H1 (cell line): ENCODE measurements around the gene POLRMT. TPM values are rescaled to one million over a fixed set of nuclear protein-coding genes. Genes with fewer than 3 reads are reported as not detected.

ENCODE experiments used
- CTCF ChIA-PET: fragments of 300-600 bp; sonication (Branson Sonifier 250); formaldehyde crosslinking; loops from one replicate; lab custom pipeline; 2021; ENCODE audit not compliant: partially characterized antibody; lab: Charles Lee
- POLR2A ChIA-PET: fragments of 300-600 bp; sonication (Branson Sonifier 250); formaldehyde crosslinking; loops from one replicate; lab custom pipeline; 2021; ENCODE audit warnings: inconsistent platforms; ENCODE audit not compliant: partially characterized antibody; lab: Charles Lee
- DNase-seq, 2 experiments: peaks; one replicate each; pipeline versions ENCODE4 v3.0.0 to v3.0.0-alpha.2; 2010 to 2022; ENCODE audit warnings: low spot score in 2 of 2, low read depth in 1 of 2, mixed read lengths in 1 of 2
- FAIRE-seq: peaks from 2 replicates; lab custom pipeline; 2011; peaks lifted over from hg19 to GRCh38; lab: Jason Lieb, UNC
- H2AFZ ChIP-seq: 2 replicates; pipeline ENCODE4 v1.8.1; 2012; ENCODE audit warnings: low read length, inconsistent platforms
- H2AK5ac ChIP-seq: 2 replicates; pipeline ENCODE4 v1.6.1; 2013; ENCODE audit warnings: low read depth, low read length
- H2BK120ac ChIP-seq: replicated peaks from 2 replicates; pipeline ENCODE3; 2013; ENCODE audit warnings: low read depth, low read length, inconsistent platforms
- H2BK12ac ChIP-seq: 2 replicates; pipeline ENCODE4 v1.6.1; 2013; ENCODE audit warnings: low read depth, low read length
- H2BK15ac ChIP-seq: 2 replicates; pipeline ENCODE4 v1.6.1; 2013; ENCODE audit warnings: low read length
- H2BK20ac ChIP-seq: 2 replicates; pipeline ENCODE4 v1.6.1; 2013; ENCODE audit warnings: low read length
- H2BK5ac ChIP-seq: 2 replicates; pipeline ENCODE4 v1.6.1; 2013; ENCODE audit warnings: low read depth, low read length
- H3K14ac ChIP-seq: 2 replicates; pipeline ENCODE4 v1.6.1; 2013; ENCODE audit warnings: inconsistent platforms; ENCODE audit not compliant: insufficient read length
- H3K18ac ChIP-seq: 2 replicates; pipeline ENCODE4 v1.6.1; 2013; ENCODE audit warnings: low read length; ENCODE audit errors: extremely low read depth
- H3K23ac ChIP-seq: 2 replicates; pipeline ENCODE4 v1.6.1; 2013; ENCODE audit warnings: inconsistent platforms; ENCODE audit not compliant: insufficient read length
- H3K23me2 ChIP-seq: 2 replicates; pipeline ENCODE4 v1.6.1; 2013; ENCODE audit warnings: low read depth, low read length
- H3K27ac ChIP-seq: 2 replicates; pipeline ENCODE4 v1.6.1; 2011; ENCODE audit warnings: low read depth, low read length, inconsistent platforms
- H3K27me3 ChIP-seq, 4 experiments: replicated peaks in 1 of 4; 1 replicate in 1 of 4; 2 replicates in 3 of 4; pipeline versions ENCODE4 v1.6.1 to v1.8.1; 2011 to 2013; ENCODE audit warnings: low read length in 3 of 4, mild to moderate bottlenecking in 3 of 4, inconsistent platforms in 2 of 4, mixed read lengths in 2 of 4, moderate library complexity in 1 of 4; ENCODE audit not compliant: control insufficient read depth in 3 of 4, insufficient read depth in 3 of 4; ENCODE audit errors: extremely low read depth in 1 of 4
- H3K36me3 ChIP-seq, 4 experiments: 2 replicates each; pipeline versions ENCODE4 v1.6.1 to v1.8.1; 2011 to 2013; ENCODE audit warnings: mild to moderate bottlenecking in 4 of 4, low read length in 3 of 4, moderate library complexity in 2 of 4, control low read depth in 1 of 4, inconsistent platforms in 1 of 4; ENCODE audit not compliant: insufficient read depth in 4 of 4, control insufficient read depth in 2 of 4
- H3K4ac ChIP-seq: replicated peaks from 2 replicates; pipeline ENCODE3; 2013; ENCODE audit warnings: low read length, low read depth, mixed read lengths, inconsistent platforms; ENCODE audit not compliant: insufficient read length
- H3K4me1 ChIP-seq, 4 experiments: replicated peaks in 1 of 4; 1 replicate in 1 of 4; 2 replicates in 3 of 4; pipeline versions ENCODE4 v1.6.1 to v1.8.1; 2011 to 2013; ENCODE audit warnings: low read length in 3 of 4, inconsistent platforms in 2 of 4, mixed read lengths in 1 of 4; ENCODE audit not compliant: insufficient read depth in 4 of 4, control insufficient read depth in 3 of 4
- H3K4me2 ChIP-seq, 2 experiments: 2 replicates each; pipeline versions ENCODE4 v1.6.1 to v1.8.1; 2011 to 2013; ENCODE audit warnings: low read depth in 2 of 2, low read length in 2 of 2, control low read depth in 1 of 2, inconsistent platforms in 1 of 2, mild to moderate bottlenecking in 1 of 2; ENCODE audit not compliant: insufficient read depth in 1 of 2
- H3K4me3 ChIP-seq, 4 experiments: fragments of 200-600, 300-600 bp in 1 of 4; sonication (generic), shearing (Covaris generic), sonication (Bioruptor Twin) in 1 of 4; 2 replicates each; pipeline versions ENCODE4 v1.5.1 to v1.8.1; 2011 to 2016; ENCODE audit warnings: low read length in 4 of 4, low read depth in 3 of 4, control low read depth in 2 of 4, inconsistent platforms in 2 of 4, mild to moderate bottlenecking in 2 of 4, mixed read lengths in 1 of 4, moderate library complexity in 1 of 4; ENCODE audit not compliant: insufficient read depth in 2 of 4; ENCODE audit errors: extremely low read depth in 1 of 4
- H3K56ac ChIP-seq: replicated peaks from 2 replicates; pipeline ENCODE3; 2013; ENCODE audit warnings: low read depth, mild to moderate bottlenecking, mixed read lengths, low read length, inconsistent platforms; ENCODE audit not compliant: insufficient read length
- H3K79me1 ChIP-seq: 2 replicates; pipeline ENCODE4 v1.6.1; 2013; ENCODE audit warnings: low read depth, low read length, control low read depth
- H3K79me2 ChIP-seq, 2 experiments: 2 replicates each; pipeline versions ENCODE4 v1.6.1 to v1.8.1; 2012 to 2013; ENCODE audit warnings: low read length in 2 of 2, mild to moderate bottlenecking in 2 of 2, inconsistent platforms in 1 of 2; ENCODE audit not compliant: insufficient read depth in 2 of 2, control insufficient read depth in 1 of 2
- H3K9ac ChIP-seq, 4 experiments: replicated peaks in 1 of 4; 1 replicate in 1 of 4; 2 replicates in 3 of 4; pipeline versions ENCODE4 v1.6.1 to v1.8.1; 2011 to 2013; ENCODE audit warnings: low read depth in 3 of 4, low read length in 3 of 4, control low read depth in 2 of 4, mild to moderate bottlenecking in 2 of 4, moderate library complexity in 2 of 4, inconsistent platforms in 1 of 4; ENCODE audit errors: extremely low read depth in 1 of 4
- H3K9me3 ChIP-seq, 2 experiments: 2 replicates each; pipeline versions ENCODE4 v1.6.1 to v1.8.1; 2012 to 2013; ENCODE audit warnings: mild to moderate bottlenecking in 2 of 2, moderate library complexity in 2 of 2, control low read depth in 1 of 2, inconsistent platforms in 1 of 2, low read depth in 1 of 2, low read length in 1 of 2, mixed read lengths in 1 of 2; ENCODE audit not compliant: insufficient read depth in 2 of 2
- H4K20me1 ChIP-seq, 2 experiments: replicated peaks in 1 of 2; 2 replicates each; pipeline versions ENCODE3 to v1.8.1; 2011 to 2013; ENCODE audit warnings: inconsistent platforms in 2 of 2, low read length in 2 of 2, mild to moderate bottlenecking in 1 of 2; ENCODE audit not compliant: insufficient read depth in 2 of 2, control insufficient read depth in 1 of 2
- H4K5ac ChIP-seq: 2 replicates; pipeline ENCODE4 v1.6.1; 2013; ENCODE audit warnings: low read length, low read depth, mixed read lengths, inconsistent platforms; ENCODE audit not compliant: insufficient read length
- H4K8ac ChIP-seq: 2 replicates; pipeline ENCODE4 v1.8.0; 2013; ENCODE audit warnings: mild to moderate bottlenecking, moderate library complexity, low read length, inconsistent platforms; ENCODE audit not compliant: insufficient read depth; ENCODE audit errors: extremely low read depth
- H4K91ac ChIP-seq: replicated peaks from 2 replicates; pipeline ENCODE3; 2013; ENCODE audit warnings: low read length, mixed read lengths, inconsistent platforms; ENCODE audit not compliant: insufficient read length
- BACH1 ChIP-seq: IDR thresholded peaks from 2 replicates; pipeline ENCODE4 v1.6.1; 2012; ENCODE audit warnings: low read length, improper control_type of control experiment
- BRCA1 ChIP-seq: IDR thresholded peaks from 2 replicates; pipeline ENCODE4 v1.6.1; 2012; ENCODE audit warnings: low read depth, low read length, improper control_type of control experiment
- EP300 ChIP-seq, 2 experiments: IDR thresholded peaks; 1 replicate in 1 of 2; 2 replicates in 1 of 2; pipeline ENCODE4 v1.6.1; 2011 to 2012; ENCODE audit warnings: low read depth in 2 of 2, low read length in 2 of 2, mild to moderate bottlenecking in 2 of 2, borderline replicate concordance in 1 of 2, inconsistent platforms in 1 of 2, moderate library complexity in 1 of 2
- HDAC2 ChIP-seq, 2 experiments: fragments of 300-600 bp in 1 of 2; sonication (generic) in 1 of 2; IDR thresholded peaks; 2 replicates each; pipeline ENCODE4 v1.6.1; 2011 to 2012; ENCODE audit warnings: low read depth in 2 of 2, low read length in 2 of 2, mild to moderate bottlenecking in 2 of 2, moderate library complexity in 2 of 2, borderline replicate concordance in 1 of 2, inconsistent platforms in 1 of 2
- KDM5A ChIP-seq: fragments of 200-600 bp; IDR thresholded peaks from 2 replicates; pipeline ENCODE4 v1.7.1; 2012; ENCODE audit warnings: mild to moderate bottlenecking, low read length, inconsistent platforms, mixed read lengths
- PHF8 ChIP-seq: fragments of 200-600 bp; sonication (generic); conservative IDR thresholded peaks from 2 replicates; pipeline ENCODE4 v1.7.1; 2012; ENCODE audit warnings: low read depth, mild to moderate bottlenecking, inconsistent platforms, low read length, moderate library complexity
- SIN3A ChIP-seq, 2 experiments: IDR thresholded peaks in 1 of 2; conservative IDR thresholded peaks in 1 of 2; 2 replicates each; pipeline ENCODE4 v1.6.1; 2011 to 2012; ENCODE audit warnings: low read length in 2 of 2, improper control_type of control experiment in 1 of 2, low read depth in 1 of 2, mild to moderate bottlenecking in 1 of 2
- SIRT6 ChIP-seq: IDR thresholded peaks from one replicate; pipeline ENCODE4 v1.7.1; 2012; ENCODE audit warnings: low read length, inconsistent platforms
- TBP ChIP-seq: IDR thresholded peaks from 2 replicates; pipeline ENCODE4 v1.6.1; 2011; ENCODE audit warnings: low read depth, low read length, improper control_type of control experiment
- WGBS, 2 experiments: shearing (Covaris generic) in 1 of 2; methylation state at CpG; one replicate each; pipeline versions ENCODE4 v1.1.6 to v1.1.7; 2013 to 2015; ENCODE audit warnings: low lambda C conversion rate in 2 of 2, mixed read lengths in 2 of 2, inconsistent platforms in 1 of 2, low coverage in 1 of 2, missing lambda C conversion rate in 1 of 2; ENCODE audit not compliant: insufficient replicate concordance in 2 of 2, insufficient coverage in 1 of 2, insufficient read length in 1 of 2; ENCODE audit errors: extremely low coverage in 1 of 2, missing lambda C conversion rate in 1 of 2; 5-methylcytosine and 5-hydroxymethylcytosine counted together
- polyA plus RNA-seq, 7 experiments: library from polyadenylated mRNA; depleted of rRNA in 3 of 7; stranded (reverse) in 5 of 7; unstranded in 2 of 7; fragments of >200 nt in 5 of 7; fragments of 200-250 nt in 2 of 7; gene quantifications; 1 replicate in 5 of 7; 2 replicates in 1 of 7; 4 replicates in 1 of 7; pipeline versions ENCODE4 v1.2.1 to v1.2.3, GENCODE V29; 2011 to 2013; ENCODE audit warnings: missing spikeins in 2 of 7, mixed read lengths in 2 of 7
- total RNA-seq: library from RNA; stranded (reverse); fragmentation: NEBNext Ultra II Directional; extraction: Animal tissue kit (Norgen Biotek cat#: 25700); gene quantifications from 2 replicates; pipeline ENCODE4 v1.2.1, GENCODE V29; 2021

POLRMT gene
- total and polyA plus RNA-seq, 2 of the 8 experiments (the other 6 are each of a cell fraction or from before 2014, with no cell fraction given) = 93.0 to 111 TPM

GRCh38 chr19:653425-653824 lies 20.1 kb upstream of the POLRMT start:
- WGBS, 2 experiments = 94% methylated on average over 17 of the region's 17 CpGs; no CpG with 5 or more reads in 1 of the 2 experiments
- no peak overlapping the region for H3K9ac ChIP-seq
- H2AFZ ChIP-seq = no peak overlapping the region
- no peaks in the 10 kb centered on the region for H3K27me3 ChIP-seq
- no peaks in the 10 kb centered on the region for H3K9me3 ChIP-seq
- POLR2A ChIA-PET = interaction anchor here (2.0 kb wide), 1 partner anchor 81 kb away, joined by 6 read pairs; the partner anchor contains the start of gene BSG
- H4K20me1 ChIP-seq = peaks cover 39 to 43% of the 10 kb centered on the region in 2 experiments
- no peak overlapping the region for H3K27ac ChIP-seq
- no peak overlapping the region for H3K18ac ChIP-seq
- peaks cover 2 to 43% (median 6%) of the 10 kb centered on the region in 4 experiments; a peak in 6 of 8 replicates for H3K36me3 ChIP-seq
- H3K23ac ChIP-seq = no peak overlapping the region
- H3K79me2 ChIP-seq = peaks cover 19 to 62% of the 10 kb centered on the region in 2 experiments
- no peak overlapping the region for H3K56ac ChIP-seq
- H4K8ac ChIP-seq = peak overlapping the region; percentile 71
- no peak overlapping the region for H2BK15ac ChIP-seq
- H4K91ac ChIP-seq = no peak overlapping the region
- no peak overlapping the region for H2BK120ac ChIP-seq
- H3K4ac ChIP-seq = no peak overlapping the region
- H4K5ac ChIP-seq = no peak overlapping the region
- no peak overlapping the region for H3K14ac ChIP-seq
- no peak overlapping the region for H2BK5ac ChIP-seq
- FAIRE-seq = no peak
- no peaks in the 10 kb centered on the region; a peak in 2 of 7 replicates for H3K4me1 ChIP-seq
- no peak overlapping the region for H3K4me2 ChIP-seq
- H3K4me3 ChIP-seq = no peak overlapping the region
- CTCF ChIA-PET = no interaction called here
- no peak overlapping the region for H2BK20ac ChIP-seq
- H2AK5ac ChIP-seq = no peak overlapping the region
- DNase-seq = no peak
- peaks cover 18% of the 10 kb centered on the region for H3K79me1 ChIP-seq
- H3K23me2 ChIP-seq = no peaks in the 10 kb centered on the region
- TF ChIP-seq HDAC2 (IDR thresholded peaks at IDR 0.05; ENCODE audit: borderline replicate concordance in 1 of 2, low read depth in 2 of 2, low read length in 2 of 2) = no peak
- TF ChIP-seq BACH1 = no peak
- no peak for TF ChIP-seq SIN3A (conservative IDR thresholded peaks at IDR 0.05 in 1 of 2, IDR thresholded peaks at IDR 0.05 in 1 of 2; ENCODE audit: low read depth in 1 of 2, low read length in 2 of 2)
- no peak for TF ChIP-seq PHF8
- no peak for TF ChIP-seq EP300 (IDR thresholded peaks at IDR 0.05; ENCODE audit: borderline replicate concordance in 1 of 2, low read depth in 2 of 2, low read length in 2 of 2)
- no peak for TF ChIP-seq SIRT6
- TF ChIP-seq BRCA1 = no peak
- TF ChIP-seq TBP = no peak
- no peak for TF ChIP-seq KDM5A
- no peak overlapping the region for H2BK12ac ChIP-seq
